Omental fat pad (tissue), 4 donors: ENCODE results near the gene ALKAL2. TPM values are rescaled to one million over a fixed set of nuclear protein-coding genes. Genes with fewer than 3 reads are reported as not detected.

ENCODE experiments used
- ATAC-seq: fragments of 150-250 bp; one replicate; pipeline ENCODE4 v1.9.1; 2016; ENCODE audit warnings: mild to moderate bottlenecking, moderate library complexity; ENCODE audit not compliant: low FRiP score
- DNase-seq: peaks from one replicate; pipeline ENCODE4 v3.0.0-alpha.2; 2019; ENCODE audit warnings: low spot score
- CTCF ChIP-seq, 3 donors: fragments of 450-650 bp; IDR thresholded peaks; one replicate each; pipeline ENCODE4 v1.5.1; 2016 to 2017; ENCODE audit warnings: antibody characterized with exemption in 3 of 3, mild to moderate bottlenecking in 3 of 3, moderate library complexity in 2 of 3
- total RNA-seq, 4 donors: library from RNA; depleted of rRNA; stranded (reverse); fragments of >200 nt; gene quantifications; one replicate each; pipeline ENCODE4 v1.1.0, GENCODE V29; 2016

Gene ALKAL2
- total RNA-seq, 4 donors from 2014 or later, result 4.8 to 45.6 (median 17.0) TPM

DNA sequence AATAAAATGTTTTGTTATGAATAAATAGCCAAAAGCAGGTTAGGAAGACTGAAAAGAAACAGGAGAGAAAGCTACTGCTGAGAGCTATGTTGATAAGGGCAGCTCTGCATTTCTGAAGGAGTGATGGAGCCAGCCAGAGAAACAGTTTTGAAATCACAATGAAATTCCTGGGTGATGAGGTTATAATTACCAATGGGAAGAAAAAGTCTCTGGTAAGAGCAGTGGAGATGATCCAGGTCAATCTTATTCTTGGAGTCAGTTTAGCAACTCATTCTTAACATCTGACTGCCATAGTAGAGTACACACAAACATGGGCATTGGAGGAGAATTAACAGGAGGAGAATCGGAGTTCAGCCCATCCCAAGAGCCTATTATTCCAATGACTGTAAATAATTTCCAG is 2.4 kb downstream of the ALKAL2 start:
- ATAC-seq, result peak; percentile 41
- DNase-seq, result no peak
- TF ChIP-seq CTCF (IDR thresholded peaks at IDR 0.05), result no peak

GRCh38 chr2:284896-285492 is 2.9 kb downstream of the ALKAL2 start:
- TF ChIP-seq CTCF (IDR thresholded peaks at IDR 0.05), result no peak
- no peak for ATAC-seq
- DNase-seq, result no peak

DNA sequence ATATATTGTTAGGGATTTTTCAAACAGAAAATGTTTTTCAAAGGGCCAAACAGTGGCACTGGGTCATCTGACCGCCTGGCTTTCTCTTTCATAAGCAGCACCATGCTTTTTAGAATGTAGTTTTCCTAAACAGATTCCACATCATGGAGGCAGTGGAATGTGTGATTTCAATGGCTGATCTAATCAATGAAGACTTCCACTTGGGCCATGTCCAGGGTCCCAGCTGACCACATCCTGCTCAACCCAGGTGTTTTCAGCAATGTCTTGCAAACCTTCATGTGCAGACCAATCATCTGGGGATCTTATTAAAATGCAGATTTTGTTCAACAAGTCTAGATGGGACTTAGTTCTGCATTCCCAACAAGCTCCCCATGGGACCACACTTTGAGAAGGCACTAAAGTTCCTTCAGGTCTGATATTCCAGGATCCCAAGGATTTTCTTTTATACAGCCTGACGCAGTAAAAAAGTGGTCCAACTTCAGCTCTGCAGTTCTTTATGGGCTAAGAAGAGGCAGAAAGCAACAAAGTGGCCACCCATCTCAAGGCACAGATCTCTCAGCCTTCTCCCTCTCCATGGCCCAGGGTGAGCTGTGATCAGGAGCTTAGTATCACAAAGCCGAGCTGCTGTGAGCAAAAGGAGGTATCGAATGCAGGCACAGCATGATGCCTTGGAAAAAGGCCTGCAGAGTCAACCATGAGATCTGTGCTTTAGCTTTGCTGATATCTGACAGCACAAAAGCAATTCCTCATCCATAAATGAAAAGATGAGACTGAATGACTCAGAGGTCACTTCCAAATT is 3.7 kb downstream of the ALKAL2 start:
- DNase-seq (no peak), ATAC-seq (no peak)
- TF ChIP-seq CTCF (IDR thresholded peaks at IDR 0.05), result no peak

- ATAC-seq (no peak), DNase-seq (no peak)
- no peak for TF ChIP-seq CTCF (IDR thresholded peaks at IDR 0.05)
Measured at GRCh38 chr2:282371-283263, 5.3 kb downstream of the ALKAL2 start.

- ATAC-seq, result no peak
- no peak for TF ChIP-seq CTCF (IDR thresholded peaks at IDR 0.05)
- no peak for DNase-seq
Measured at GRCh38 chr2:281381-281780, 6.5 kb downstream of the ALKAL2 start.

DNA sequence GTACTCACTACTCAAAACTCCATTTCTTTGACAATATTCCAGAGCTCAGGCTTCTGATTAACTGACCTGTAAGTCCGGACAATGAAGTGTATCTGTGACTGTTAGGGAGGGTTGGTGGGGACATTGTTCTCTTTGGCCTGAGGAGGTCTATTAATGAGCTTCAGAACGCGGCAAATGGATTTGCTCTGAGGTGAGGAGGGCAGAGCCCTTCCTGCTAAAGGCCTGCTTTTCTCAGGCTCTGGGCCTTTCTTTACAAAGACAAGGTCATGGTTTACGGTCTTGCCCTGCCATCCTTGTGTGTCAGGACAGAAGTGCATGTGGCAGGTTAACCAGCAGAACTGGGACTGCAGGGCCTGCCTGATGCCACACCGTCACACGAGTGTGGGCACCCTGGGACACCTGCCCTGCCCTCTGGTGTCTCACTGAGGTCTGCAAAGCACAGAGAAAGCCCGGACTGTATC is 7.2 kb downstream of the ALKAL2 start:
- no peak for DNase-seq
- TF ChIP-seq CTCF (IDR thresholded peaks at IDR 0.05), result no peak
- no peak for ATAC-seq
